HepG2 (cell line): Measurements from ENCODE around the gene PSMB10. TPM values are rescaled to one million over a fixed set of nuclear protein-coding genes. Genes with fewer than 3 reads are reported as not detected.

ENCODE experiments used
- ADNP ChIP-seq: sonication (generic); formaldehyde crosslinking; IDR thresholded peaks from 2 replicates; pipeline ENCODE4 v1.4.0; 2020; ENCODE audit warnings: missing genetic modification reagents
- DMAP1 ChIP-seq: IDR thresholded peaks from 2 replicates; pipeline ENCODE4 v1.6.1; 2016
- ETV6 ChIP-seq: sonication (generic); formaldehyde crosslinking; conservative IDR thresholded peaks from 2 replicates; pipeline ENCODE4 v1.4.0; 2020; ENCODE audit warnings: missing genetic modification reagents
- HDAC6 ChIP-seq: fragments of 200-600 bp; sonication (generic); IDR thresholded peaks from 2 replicates; pipeline ENCODE4 v1.7.0; 2017; ENCODE audit warnings: mild to moderate bottlenecking, antibody characterized with exemption, low read length, low read depth
- IKZF4 ChIP-seq: sonication (generic); formaldehyde crosslinking; IDR thresholded peaks from 2 replicates; pipeline ENCODE4 v1.5.1; 2020; ENCODE audit warnings: borderline replicate concordance, mild to moderate bottlenecking, low read depth, missing genetic modification reagents; ENCODE audit errors: not compliant biosample characterization
- JARID2 ChIP-seq: sonication (generic); formaldehyde crosslinking; IDR thresholded peaks from 2 replicates; pipeline ENCODE4 v1.8.1; 2023; ENCODE audit warnings: missing genetic modification reagents, inconsistent platforms; ENCODE audit not compliant: insufficient replicate concordance
- KLF9 ChIP-seq: IDR thresholded peaks from 2 replicates; pipeline ENCODE4 v1.6.1; 2016; ENCODE audit warnings: low read depth
- MED13 ChIP-seq: sonication (generic); formaldehyde crosslinking; IDR thresholded peaks from 2 replicates; pipeline ENCODE4 v1.5.0; 2020; ENCODE audit warnings: missing genetic modification reagents
- PAF1 ChIP-seq: IDR thresholded peaks from 2 replicates; pipeline ENCODE4 v1.6.1; 2016; ENCODE audit warnings: missing genetic modification reagents, missing compliant biosample characterization
- SP5 ChIP-seq: IDR thresholded peaks from 2 replicates; pipeline ENCODE4 v1.6.1; 2016; ENCODE audit warnings: low read depth, borderline replicate concordance
- ZBTB7B ChIP-seq: sonication (generic); formaldehyde crosslinking; IDR thresholded peaks from 2 replicates; pipeline ENCODE4 v1.4.0; 2020; ENCODE audit warnings: missing genetic modification reagents
- ZNF264 ChIP-seq: sonication (generic); formaldehyde crosslinking; IDR thresholded peaks from 2 replicates; pipeline ENCODE4 v1.4.0; 2020; ENCODE audit warnings: missing genetic modification reagents
- ZNF350 ChIP-seq: sonication (generic); formaldehyde crosslinking; IDR thresholded peaks from 2 replicates; pipeline ENCODE4 v1.4.0; 2020; ENCODE audit warnings: mild to moderate bottlenecking, low read depth, missing genetic modification reagents, borderline replicate concordance
- ZNF543 ChIP-seq: sonication (generic); formaldehyde crosslinking; IDR thresholded peaks from 2 replicates; pipeline ENCODE4 v1.4.0; 2020; ENCODE audit warnings: mild to moderate bottlenecking, missing genetic modification reagents
- ZNF780A ChIP-seq: sonication (generic); formaldehyde crosslinking; IDR thresholded peaks from 2 replicates; pipeline ENCODE4 v1.8.0; 2022; ENCODE audit warnings: mild to moderate bottlenecking, missing genetic modification reagents, moderate library complexity
- polyA plus RNA-seq, 8 experiments: library from polyadenylated mRNA; depleted of rRNA in 3 of 8; stranded (reverse) in 7 of 8; unstranded in 1 of 8; fragments of >200 nt; fragmentation: Illumina TruSeq in 4 of 8; extraction: Trizol in 4 of 8; gene quantifications; 2 replicates each; pipeline versions ENCODE4 v1.2.1 to v1.2.3, GENCODE V29; 2011 to 2016; ENCODE audit warnings: low read depth in 4 of 8, missing spikeins in 1 of 8, mixed read lengths in 1 of 8; ENCODE audit not compliant: insufficient read depth in 1 of 8
- total RNA-seq, 5 experiments: library from RNA; depleted of rRNA; stranded (reverse); fragments of >200 nt; fragmentation: Illumina TruSeq; extraction: Trizol; gene quantifications; 2 replicates each; pipeline ENCODE4 v1.2.3, GENCODE V29; 2016; ENCODE audit warnings: low read depth in 1 of 5
- TF ChIP-seq, protein P1 (sequence below): sonication (generic); formaldehyde crosslinking; IDR thresholded peaks from 2 replicates; pipeline ENCODE4 v1.5.1; 2020; ENCODE audit warnings: missing genetic modification reagents, mild to moderate bottlenecking, borderline replicate concordance
- TF ChIP-seq, protein P2 (sequence below), 2 experiments: IDR thresholded peaks; 2 replicates each; pipeline ENCODE4 v1.6.1; 2011 to 2012; ENCODE audit warnings: low read length in 2 of 2, borderline replicate concordance in 1 of 2, low read depth in 1 of 2, mild to moderate bottlenecking in 1 of 2, moderate library complexity in 1 of 2
- TF ChIP-seq, protein P3 (sequence below): sonication (generic); formaldehyde crosslinking; IDR thresholded peaks from 2 replicates; pipeline ENCODE4 v1.5.1; 2020; ENCODE audit warnings: mild to moderate bottlenecking, missing genetic modification reagents, borderline replicate concordance

Gene PSMB10
- total and polyA plus RNA-seq, 2 of the 13 experiments (the other 11 are each of a cell fraction or from before 2014, with no cell fraction given): 12.7 to 65.9 TPM

DNA sequence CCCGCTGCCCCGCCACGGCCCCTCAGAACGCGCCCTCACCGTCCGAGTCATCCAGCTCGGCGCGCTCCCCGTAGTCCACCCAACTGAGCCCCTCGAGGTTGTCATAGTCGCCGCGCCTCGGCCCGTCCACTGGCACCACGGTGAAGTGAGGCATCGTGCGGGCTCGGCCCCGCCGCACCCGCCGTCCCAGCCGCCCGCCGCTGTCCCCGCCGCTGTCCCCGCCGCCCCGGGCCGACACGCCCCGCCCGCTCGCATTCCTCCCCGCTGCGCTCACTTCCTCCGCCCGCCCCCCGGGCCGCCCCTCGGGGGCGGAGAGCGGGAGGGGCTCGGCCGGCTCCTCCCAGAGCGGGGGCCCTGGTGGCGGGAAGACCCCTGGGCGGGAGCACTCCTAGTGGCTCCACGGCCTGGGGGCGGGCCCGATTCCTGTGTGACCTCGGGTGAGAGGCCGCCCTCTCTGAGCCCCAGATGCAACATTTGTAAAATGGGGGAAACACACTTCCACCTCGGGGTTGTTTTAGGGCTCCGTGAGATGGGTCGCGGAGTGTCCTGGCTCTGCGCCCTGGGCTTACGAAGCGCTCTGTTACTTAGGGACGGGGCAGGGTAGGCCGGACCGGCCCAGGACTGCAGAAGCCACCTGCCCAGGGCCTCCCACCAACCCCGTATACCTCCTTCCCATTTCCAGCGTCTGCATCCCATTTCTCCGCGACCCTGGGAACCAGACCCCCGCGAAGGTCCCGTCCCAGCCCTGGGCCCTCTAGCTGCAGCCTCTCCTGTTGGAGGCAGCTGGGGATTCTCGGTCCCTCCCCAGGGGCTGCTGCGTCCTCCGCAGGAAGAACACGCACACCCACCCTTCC is 32.0 kb upstream of the PSMB10 start, which contains the start of gene SLC12A4 (continued):
- TF ChIP-seq, protein P1, sequence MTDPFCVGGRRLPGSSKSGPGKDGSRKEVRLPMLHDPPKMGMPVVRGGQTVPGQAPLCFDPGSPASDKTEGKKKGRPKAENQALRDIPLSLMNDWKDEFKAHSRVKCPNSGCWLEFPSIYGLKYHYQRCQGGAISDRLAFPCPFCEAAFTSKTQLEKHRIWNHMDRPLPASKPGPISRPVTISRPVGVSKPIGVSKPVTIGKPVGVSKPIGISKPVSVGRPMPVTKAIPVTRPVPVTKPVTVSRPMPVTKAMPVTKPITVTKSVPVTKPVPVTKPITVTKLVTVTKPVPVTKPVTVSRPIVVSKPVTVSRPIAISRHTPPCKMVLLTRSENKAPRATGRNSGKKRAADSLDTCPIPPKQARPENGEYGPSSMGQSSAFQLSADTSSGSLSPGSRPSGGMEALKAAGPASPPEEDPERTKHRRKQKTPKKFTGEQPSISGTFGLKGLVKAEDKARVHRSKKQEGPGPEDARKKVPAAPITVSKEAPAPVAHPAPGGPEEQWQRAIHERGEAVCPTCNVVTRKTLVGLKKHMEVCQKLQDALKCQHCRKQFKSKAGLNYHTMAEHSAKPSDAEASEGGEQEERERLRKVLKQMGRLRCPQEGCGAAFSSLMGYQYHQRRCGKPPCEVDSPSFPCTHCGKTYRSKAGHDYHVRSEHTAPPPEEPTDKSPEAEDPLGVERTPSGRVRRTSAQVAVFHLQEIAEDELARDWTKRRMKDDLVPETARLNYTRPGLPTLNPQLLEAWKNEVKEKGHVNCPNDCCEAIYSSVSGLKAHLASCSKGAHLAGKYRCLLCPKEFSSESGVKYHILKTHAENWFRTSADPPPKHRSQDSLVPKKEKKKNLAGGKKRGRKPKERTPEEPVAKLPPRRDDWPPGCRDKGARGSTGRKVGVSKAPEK (CRISPR knock-in tag): no peak
- TF ChIP-seq ZBTB7B (CRISPR knock-in tag): peak; percentile 99
- TF ChIP-seq ZNF264 (CRISPR knock-in tag): no peak; the same call in 1 of the 2 replicates
- TF ChIP-seq ZNF350: peak; percentile 77
- no peak for TF ChIP-seq JARID2 (CRISPR knock-in tag)
- TF ChIP-seq PAF1 (CRISPR knock-in tag): no peak
- peak; percentile 63 for TF ChIP-seq MED13
- TF ChIP-seq KLF9 (CRISPR knock-in tag): peak; percentile 52; the same call in 1 of the 2 replicates
- no peak for TF ChIP-seq HDAC6
- TF ChIP-seq ZNF780A (CRISPR knock-in tag): no peak
- TF ChIP-seq, protein P2, sequence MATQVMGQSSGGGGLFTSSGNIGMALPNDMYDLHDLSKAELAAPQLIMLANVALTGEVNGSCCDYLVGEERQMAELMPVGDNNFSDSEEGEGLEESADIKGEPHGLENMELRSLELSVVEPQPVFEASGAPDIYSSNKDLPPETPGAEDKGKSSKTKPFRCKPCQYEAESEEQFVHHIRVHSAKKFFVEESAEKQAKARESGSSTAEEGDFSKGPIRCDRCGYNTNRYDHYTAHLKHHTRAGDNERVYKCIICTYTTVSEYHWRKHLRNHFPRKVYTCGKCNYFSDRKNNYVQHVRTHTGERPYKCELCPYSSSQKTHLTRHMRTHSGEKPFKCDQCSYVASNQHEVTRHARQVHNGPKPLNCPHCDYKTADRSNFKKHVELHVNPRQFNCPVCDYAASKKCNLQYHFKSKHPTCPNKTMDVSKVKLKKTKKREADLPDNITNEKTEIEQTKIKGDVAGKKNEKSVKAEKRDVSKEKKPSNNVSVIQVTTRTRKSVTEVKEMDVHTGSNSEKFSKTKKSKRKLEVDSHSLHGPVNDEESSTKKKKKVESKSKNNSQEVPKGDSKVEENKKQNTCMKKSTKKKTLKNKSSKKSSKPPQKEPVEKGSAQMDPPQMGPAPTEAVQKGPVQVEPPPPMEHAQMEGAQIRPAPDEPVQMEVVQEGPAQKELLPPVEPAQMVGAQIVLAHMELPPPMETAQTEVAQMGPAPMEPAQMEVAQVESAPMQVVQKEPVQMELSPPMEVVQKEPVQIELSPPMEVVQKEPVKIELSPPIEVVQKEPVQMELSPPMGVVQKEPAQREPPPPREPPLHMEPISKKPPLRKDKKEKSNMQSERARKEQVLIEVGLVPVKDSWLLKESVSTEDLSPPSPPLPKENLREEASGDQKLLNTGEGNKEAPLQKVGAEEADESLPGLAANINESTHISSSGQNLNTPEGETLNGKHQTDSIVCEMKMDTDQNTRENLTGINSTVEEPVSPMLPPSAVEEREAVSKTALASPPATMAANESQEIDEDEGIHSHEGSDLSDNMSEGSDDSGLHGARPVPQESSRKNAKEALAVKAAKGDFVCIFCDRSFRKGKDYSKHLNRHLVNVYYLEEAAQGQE (IDR thresholded peaks at IDR 0.05; ENCODE audit: borderline replicate concordance in 1 of 2, low read depth in 1 of 2, low read length in 2 of 2): peak in 1 of 2 experiments; percentile 71; a peak in 2 of 4 replicates
- peak; percentile 99 for TF ChIP-seq ZNF543 (CRISPR knock-in tag)
- TF ChIP-seq DMAP1 (CRISPR knock-in tag): 0 out of 2 replicates have a peak, but pooled peaks have one; percentile 39
- TF ChIP-seq IKZF4 (CRISPR knock-in tag): peak; percentile 57
- peak; percentile 94 for TF ChIP-seq ADNP (CRISPR knock-in tag)
- TF ChIP-seq SP5 (CRISPR knock-in tag): peak; percentile 95
- peak; percentile 68 for TF ChIP-seq ETV6 (CRISPR knock-in tag)
- TF ChIP-seq, protein P3, sequence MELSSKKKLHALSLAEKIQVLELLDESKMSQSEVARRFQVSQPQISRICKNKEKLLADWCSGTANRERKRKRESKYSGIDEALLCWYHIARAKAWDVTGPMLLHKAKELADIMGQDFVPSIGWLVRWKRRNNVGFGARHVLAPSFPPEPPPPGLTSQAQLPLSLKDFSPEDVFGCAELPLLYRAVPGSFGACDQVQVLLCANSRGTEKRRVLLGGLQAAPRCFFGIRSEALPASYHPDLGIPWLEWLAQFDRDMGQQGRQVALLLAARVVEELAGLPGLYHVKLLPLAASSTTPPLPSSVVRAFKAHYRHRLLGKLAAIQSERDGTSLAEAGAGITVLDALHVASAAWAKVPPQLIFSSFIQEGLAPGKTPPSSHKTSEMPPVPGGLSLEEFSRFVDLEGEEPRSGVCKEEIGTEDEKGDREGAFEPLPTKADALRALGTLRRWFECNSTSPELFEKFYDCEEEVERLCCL (CRISPR knock-in tag): no peak
